ENCODE data around the gene SLC46A2. TPM values are rescaled to one million over a fixed set of nuclear protein-coding genes. Genes with fewer than 3 reads are reported as not detected.

SLC46A2 gene
- total and polyA plus RNA-seq, 2 experiments from 2014 or later, result 0.11 TPM; not detected in 1

DNA sequence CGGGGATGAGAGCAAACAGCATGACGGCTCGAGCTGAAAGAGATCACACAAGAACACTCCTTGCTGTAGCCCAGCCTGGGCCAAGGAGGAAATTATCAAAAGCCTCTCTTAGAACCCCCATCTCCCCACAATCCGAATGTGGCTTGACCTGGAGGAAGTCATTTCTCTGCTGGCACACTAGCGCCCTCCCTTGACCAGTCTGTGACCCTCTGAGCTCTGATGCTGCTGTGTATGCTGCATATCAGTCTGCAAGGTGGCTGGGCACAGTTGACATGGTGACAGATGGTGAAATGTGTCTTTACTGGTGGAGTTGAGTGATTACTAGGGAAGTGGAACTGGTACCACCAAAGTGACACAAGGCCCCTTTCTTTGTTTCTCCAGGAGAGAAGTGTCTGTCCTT is 3.3 kb downstream of the SLC46A2 start:
- DNase-seq (ENCODE audit: low spot score) (peak; percentile 87), ATAC-seq (peak; percentile 66)
- Histone ChIP-seq H3K4me2 (no peak overlapping the region), H4K20me1 (replicated peaks; ENCODE audit: insufficient read depth) (no peaks in the 10 kb centered on the region), H2AFZ (no peak overlapping the region), H3K4me3 (no peak overlapping the region), H3K27me3 (ENCODE audit: insufficient read depth) (peaks cover 34% of the 10 kb centered on the region), H3K36me3 (ENCODE audit: insufficient read depth) (no peaks in the 10 kb centered on the region), H3K4me1 (ENCODE audit: insufficient read depth) (no peaks in the 10 kb centered on the region), H3K79me2 (replicated peaks; ENCODE audit: insufficient read depth) (no peaks in the 10 kb centered on the region), H3K27ac (ENCODE audit: low read depth) (no peak overlapping the region), H3K9me2 (ENCODE audit: insufficient read depth) (0 out of 2 replicates have a peak, but pooled peaks cover 4% of the 10 kb centered on the region), H3F3A (replicated peaks; ENCODE audit: low read depth) (no peaks in the 10 kb centered on the region)
- H3K9me3 Mint-ChIP-seq, result no peaks in the 10 kb centered on the region
- H3K36me3 Mint-ChIP-seq (ENCODE audit: low read depth), result no peaks in the 10 kb centered on the region
- TF ChIP-seq, protein P1, sequence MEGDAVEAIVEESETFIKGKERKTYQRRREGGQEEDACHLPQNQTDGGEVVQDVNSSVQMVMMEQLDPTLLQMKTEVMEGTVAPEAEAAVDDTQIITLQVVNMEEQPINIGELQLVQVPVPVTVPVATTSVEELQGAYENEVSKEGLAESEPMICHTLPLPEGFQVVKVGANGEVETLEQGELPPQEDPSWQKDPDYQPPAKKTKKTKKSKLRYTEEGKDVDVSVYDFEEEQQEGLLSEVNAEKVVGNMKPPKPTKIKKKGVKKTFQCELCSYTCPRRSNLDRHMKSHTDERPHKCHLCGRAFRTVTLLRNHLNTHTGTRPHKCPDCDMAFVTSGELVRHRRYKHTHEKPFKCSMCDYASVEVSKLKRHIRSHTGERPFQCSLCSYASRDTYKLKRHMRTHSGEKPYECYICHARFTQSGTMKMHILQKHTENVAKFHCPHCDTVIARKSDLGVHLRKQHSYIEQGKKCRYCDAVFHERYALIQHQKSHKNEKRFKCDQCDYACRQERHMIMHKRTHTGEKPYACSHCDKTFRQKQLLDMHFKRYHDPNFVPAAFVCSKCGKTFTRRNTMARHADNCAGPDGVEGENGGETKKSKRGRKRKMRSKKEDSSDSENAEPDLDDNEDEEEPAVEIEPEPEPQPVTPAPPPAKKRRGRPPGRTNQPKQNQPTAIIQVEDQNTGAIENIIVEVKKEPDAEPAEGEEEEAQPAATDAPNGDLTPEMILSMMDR (conservative IDR thresholded peaks at IDR 0.05; ENCODE audit: low read depth in 2 of 2), result peak; percentile 84 to 95
- TF ChIP-seq, protein P2, sequence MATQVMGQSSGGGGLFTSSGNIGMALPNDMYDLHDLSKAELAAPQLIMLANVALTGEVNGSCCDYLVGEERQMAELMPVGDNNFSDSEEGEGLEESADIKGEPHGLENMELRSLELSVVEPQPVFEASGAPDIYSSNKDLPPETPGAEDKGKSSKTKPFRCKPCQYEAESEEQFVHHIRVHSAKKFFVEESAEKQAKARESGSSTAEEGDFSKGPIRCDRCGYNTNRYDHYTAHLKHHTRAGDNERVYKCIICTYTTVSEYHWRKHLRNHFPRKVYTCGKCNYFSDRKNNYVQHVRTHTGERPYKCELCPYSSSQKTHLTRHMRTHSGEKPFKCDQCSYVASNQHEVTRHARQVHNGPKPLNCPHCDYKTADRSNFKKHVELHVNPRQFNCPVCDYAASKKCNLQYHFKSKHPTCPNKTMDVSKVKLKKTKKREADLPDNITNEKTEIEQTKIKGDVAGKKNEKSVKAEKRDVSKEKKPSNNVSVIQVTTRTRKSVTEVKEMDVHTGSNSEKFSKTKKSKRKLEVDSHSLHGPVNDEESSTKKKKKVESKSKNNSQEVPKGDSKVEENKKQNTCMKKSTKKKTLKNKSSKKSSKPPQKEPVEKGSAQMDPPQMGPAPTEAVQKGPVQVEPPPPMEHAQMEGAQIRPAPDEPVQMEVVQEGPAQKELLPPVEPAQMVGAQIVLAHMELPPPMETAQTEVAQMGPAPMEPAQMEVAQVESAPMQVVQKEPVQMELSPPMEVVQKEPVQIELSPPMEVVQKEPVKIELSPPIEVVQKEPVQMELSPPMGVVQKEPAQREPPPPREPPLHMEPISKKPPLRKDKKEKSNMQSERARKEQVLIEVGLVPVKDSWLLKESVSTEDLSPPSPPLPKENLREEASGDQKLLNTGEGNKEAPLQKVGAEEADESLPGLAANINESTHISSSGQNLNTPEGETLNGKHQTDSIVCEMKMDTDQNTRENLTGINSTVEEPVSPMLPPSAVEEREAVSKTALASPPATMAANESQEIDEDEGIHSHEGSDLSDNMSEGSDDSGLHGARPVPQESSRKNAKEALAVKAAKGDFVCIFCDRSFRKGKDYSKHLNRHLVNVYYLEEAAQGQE (IDR thresholded peaks at IDR 0.05; ENCODE audit: unreplicated experiment), result no peak
- TF ChIP-seq, protein P3, sequence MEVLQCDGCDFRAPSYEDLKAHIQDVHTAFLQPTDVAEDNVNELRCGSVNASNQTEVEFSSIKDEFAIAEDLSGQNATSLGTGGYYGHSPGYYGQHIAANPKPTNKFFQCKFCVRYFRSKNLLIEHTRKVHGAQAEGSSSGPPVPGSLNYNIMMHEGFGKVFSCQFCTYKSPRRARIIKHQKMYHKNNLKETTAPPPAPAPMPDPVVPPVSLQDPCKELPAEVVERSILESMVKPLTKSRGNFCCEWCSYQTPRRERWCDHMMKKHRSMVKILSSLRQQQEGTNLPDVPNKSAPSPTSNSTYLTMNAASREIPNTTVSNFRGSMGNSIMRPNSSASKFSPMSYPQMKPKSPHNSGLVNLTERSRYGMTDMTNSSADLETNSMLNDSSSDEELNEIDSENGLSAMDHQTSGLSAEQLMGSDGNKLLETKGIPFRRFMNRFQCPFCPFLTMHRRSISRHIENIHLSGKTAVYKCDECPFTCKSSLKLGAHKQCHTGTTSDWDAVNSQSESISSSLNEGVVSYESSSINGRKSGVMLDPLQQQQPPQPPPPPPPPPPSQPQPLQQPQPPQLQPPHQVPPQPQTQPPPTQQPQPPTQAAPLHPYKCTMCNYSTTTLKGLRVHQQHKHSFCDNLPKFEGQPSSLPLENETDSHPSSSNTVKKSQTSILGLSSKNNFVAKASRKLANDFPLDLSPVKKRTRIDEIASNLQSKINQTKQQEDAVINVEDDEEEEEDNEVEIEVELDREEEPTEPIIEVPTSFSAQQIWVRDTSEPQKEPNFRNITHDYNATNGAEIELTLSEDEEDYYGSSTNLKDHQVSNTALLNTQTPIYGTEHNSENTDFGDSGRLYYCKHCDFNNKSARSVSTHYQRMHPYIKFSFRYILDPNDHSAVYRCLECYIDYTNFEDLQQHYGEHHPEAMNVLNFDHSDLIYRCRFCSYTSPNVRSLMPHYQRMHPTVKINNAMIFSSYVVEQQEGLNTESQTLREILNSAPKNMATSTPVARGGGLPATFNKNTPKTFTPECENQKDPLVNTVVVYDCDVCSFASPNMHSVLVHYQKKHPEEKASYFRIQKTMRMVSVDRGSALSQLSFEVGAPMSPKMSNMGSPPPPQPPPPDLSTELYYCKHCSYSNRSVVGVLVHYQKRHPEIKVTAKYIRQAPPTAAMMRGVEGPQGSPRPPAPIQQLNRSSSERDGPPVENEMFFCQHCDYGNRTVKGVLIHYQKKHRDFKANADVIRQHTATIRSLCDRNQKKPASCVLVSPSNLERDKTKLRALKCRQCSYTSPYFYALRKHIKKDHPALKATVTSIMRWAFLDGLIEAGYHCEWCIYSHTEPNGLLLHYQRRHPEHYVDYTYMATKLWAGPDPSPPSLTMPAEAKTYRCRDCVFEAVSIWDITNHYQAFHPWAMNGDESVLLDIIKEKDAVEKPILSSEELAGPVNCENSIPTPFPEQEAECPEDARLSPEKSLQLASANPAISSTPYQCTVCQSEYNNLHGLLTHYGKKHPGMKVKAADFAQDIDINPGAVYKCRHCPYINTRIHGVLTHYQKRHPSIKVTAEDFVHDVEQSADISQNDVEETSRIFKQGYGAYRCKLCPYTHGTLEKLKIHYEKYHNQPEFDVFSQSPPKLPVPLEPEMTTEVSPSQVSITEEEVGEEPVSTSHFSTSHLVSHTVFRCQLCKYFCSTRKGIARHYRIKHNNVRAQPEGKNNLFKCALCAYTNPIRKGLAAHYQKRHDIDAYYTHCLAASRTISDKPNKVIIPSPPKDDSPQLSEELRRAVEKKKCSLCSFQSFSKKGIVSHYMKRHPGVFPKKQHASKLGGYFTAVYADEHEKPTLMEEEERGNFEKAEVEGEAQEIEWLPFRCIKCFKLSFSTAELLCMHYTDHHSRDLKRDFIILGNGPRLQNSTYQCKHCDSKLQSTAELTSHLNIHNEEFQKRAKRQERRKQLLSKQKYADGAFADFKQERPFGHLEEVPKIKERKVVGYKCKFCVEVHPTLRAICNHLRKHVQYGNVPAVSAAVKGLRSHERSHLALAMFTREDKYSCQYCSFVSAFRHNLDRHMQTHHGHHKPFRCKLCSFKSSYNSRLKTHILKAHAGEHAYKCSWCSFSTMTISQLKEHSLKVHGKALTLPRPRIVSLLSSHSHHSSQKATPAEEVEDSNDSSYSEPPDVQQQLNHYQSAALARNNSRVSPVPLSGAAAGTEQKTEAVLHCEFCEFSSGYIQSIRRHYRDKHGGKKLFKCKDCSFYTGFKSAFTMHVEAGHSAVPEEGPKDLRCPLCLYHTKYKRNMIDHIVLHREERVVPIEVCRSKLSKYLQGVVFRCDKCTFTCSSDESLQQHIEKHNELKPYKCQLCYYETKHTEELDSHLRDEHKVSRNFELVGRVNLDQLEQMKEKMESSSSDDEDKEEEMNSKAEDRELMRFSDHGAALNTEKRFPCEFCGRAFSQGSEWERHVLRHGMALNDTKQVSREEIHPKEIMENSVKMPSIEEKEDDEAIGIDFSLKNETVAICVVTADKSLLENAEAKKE (CRISPR knock-in tag; IDR thresholded peaks at IDR 0.05), result no peak
- H3K4me3 Mint-ChIP-seq, result no peak overlapping the region
- H3K4me1 Mint-ChIP-seq, result peaks cover 8% of the 10 kb centered on the region; the same call in 2 of the 3 replicates
- peaks cover 33% of the 10 kb centered on the region for H3K27me3 Mint-ChIP-seq (ENCODE audit: insufficient read depth, low read depth, poor library complexity)
- no peak overlapping the region for H3K27ac Mint-ChIP-seq
